Neural cell (in vitro differentiated cells): ENCODE measurements around the gene DMRT1.

Experiments
- CTCF ChIP-seq: fragments of 450-650 bp; IDR thresholded peaks from 2 replicates; pipeline ENCODE4 v1.5.1; 2014; ENCODE audit warnings: antibody characterized with exemption, mild to moderate bottlenecking, moderate library complexity; ENCODE audit not compliant: poor library complexity, severe bottlenecking
- EP300 ChIP-seq: fragments of 450-650 bp; conservative IDR thresholded peaks from 2 replicates; pipeline ENCODE4 v1.6.1; 2014; ENCODE audit warnings: antibody characterized with exemption, mild to moderate bottlenecking, moderate library complexity; ENCODE audit not compliant: poor library complexity, severe bottlenecking
- EZH2 ChIP-seq: fragments of 200-600, 300-800 bp; shearing (Covaris generic), sonication (generic); IDR thresholded peaks from 2 replicates; pipeline ENCODE4 v1.6.1; 2014; ENCODE audit warnings: antibody characterized with exemption, low read length, borderline replicate concordance, mild to moderate bottlenecking; ENCODE audit not compliant: insufficient read depth, poor library complexity, severe bottlenecking
- POLR2AphosphoS5 ChIP-seq: IDR thresholded peaks from 2 replicates; pipeline ENCODE4 v1.6.1; 2012
- RAD21 ChIP-seq: fragments of 450-650 bp; conservative IDR thresholded peaks from 2 replicates; pipeline ENCODE4 v1.6.1; 2014; ENCODE audit warnings: antibody characterized with exemption, mild to moderate bottlenecking, moderate library complexity

- TF ChIP-seq CTCF (no peak), EZH2 (no peak), EP300 (no peak), RAD21 (no peak), POLR2AphosphoS5 (no peak)
Observed at GRCh38 chr9:982394-983230, 141.1 kb downstream of the DMRT1 start.
